ENCODE measurements around the gene CCNO.
A peak's percentile ranks its signal among the peaks of the same experiment; 100 is the strongest.

- TF ChIP-seq CTCF (IDR thresholded peaks at IDR 0.05; ENCODE audit: low read length) (peak; percentile 83), EZH2 (optimal IDR thresholded peaks at IDR 0.05; ENCODE audit: low read depth, low read length) (no peak), EZH2phosphoT487 (IDR thresholded peaks at IDR 0.05; ENCODE audit: low read length) (no peak)
Observed at GRCh38 chr5:55226027-55226933, 7.1 kb downstream of the CCNO start.
